ENCODE data around the gene NWD2. TPM values are rescaled to one million over a fixed set of nuclear protein-coding genes. Genes with fewer than 3 reads are reported as not detected.

The NWD2 gene
- total and polyA plus RNA-seq, 9 of the 15 experiments (the other 6 are each of a cell fraction or from before 2014, with no cell fraction given): not detected

GRCh38 chr4:37220685-37221084 lies 23.9 kb upstream of the NWD2 start:
- FAIRE-seq (no peak), ATAC-seq (no peak), DNase-seq (ENCODE audit: extremely low read depth in 1 of 4, low spot score in 3 of 4) (no peak)
- Histone ChIP-seq H3K27me3 (ENCODE audit: control insufficient read depth in 2 of 2, insufficient read depth in 2 of 2, low read length in 2 of 2) (no peaks in the 10 kb centered on the region), H3K4me1 (replicated peaks in 1 of 2; ENCODE audit: control insufficient read depth in 2 of 2, insufficient read depth in 2 of 2, low read length in 2 of 2) (no peaks in the 10 kb centered on the region), H3K36me3 (ENCODE audit: control insufficient read depth, insufficient read depth, low read length) (no peaks in the 10 kb centered on the region), H3K4me2 (ENCODE audit: insufficient read depth, low read length) (no peak overlapping the region), H3K79me2 (ENCODE audit: control insufficient read depth, insufficient read depth, low read length) (no peaks in the 10 kb centered on the region), H2AFZ (ENCODE audit: low read depth, low read length) (no peak overlapping the region), H3K9me3 (replicated peaks; ENCODE audit: control insufficient read depth, insufficient read depth, low read depth, low read length) (no peaks in the 10 kb centered on the region; the same call in 1 of the 2 replicates), H3K9me1 (ENCODE audit: control insufficient read depth, insufficient read depth, low read length) (no peaks in the 10 kb centered on the region), H3K27ac (ENCODE audit: extremely low read depth, low read depth, low read length) (no peak overlapping the region), H3K4me3 (no peak overlapping the region), H3K9ac (ENCODE audit: insufficient read depth in 1 of 2, low read depth in 2 of 2, low read length in 2 of 2) (no peak overlapping the region), H4K20me1 (replicated peaks; ENCODE audit: control insufficient read depth, insufficient read depth, low read length) (no peaks in the 10 kb centered on the region)
- intact Hi-C loops (cut with micrococcal nuclease): no loop called here
- in situ Hi-C loops (cut with MboI): no loop called here
- POLR2A ChIA-PET: no interaction called here
- TF ChIP-seq CHD4 (IDR thresholded peaks at IDR 0.05; ENCODE audit: insufficient read depth, insufficient replicate concordance, low read depth, low read length, poor library complexity, severe bottlenecking): no peak
- TF ChIP-seq CEBPG (CRISPR knock-in tag; IDR thresholded peaks at IDR 0.05): no peak
- no peak for TF ChIP-seq CEBPG (tag; conservative IDR thresholded peaks at IDR 0.05 in 1 of 2, IDR thresholded peaks at IDR 0.05 in 1 of 2)
- TF ChIP-seq HOXB6 (CRISPR knock-in tag; IDR thresholded peaks at IDR 0.05; ENCODE audit: borderline replicate concordance): no peak
- no peak for TF ChIP-seq CBX1 (IDR thresholded peaks at IDR 0.05; ENCODE audit: low read depth)
- TF ChIP-seq CCAR2 (IDR thresholded peaks at IDR 0.05; ENCODE audit: low read depth, low read length): no peak
- no peak for TF ChIP-seq ZNF184 (CRISPR knock-in tag; IDR thresholded peaks at IDR 0.05)
- no peak for TF ChIP-seq CREBBP (IDR thresholded peaks at IDR 0.05; ENCODE audit: low read depth, low read length)
- no peak for TF ChIP-seq ZFP30 (CRISPR knock-in tag; IDR thresholded peaks at IDR 0.05; ENCODE audit: borderline replicate concordance)
- no peak for TF ChIP-seq CCNT2 (IDR thresholded peaks at IDR 0.05; ENCODE audit: borderline replicate concordance, extremely low read depth, insufficient read length, low read depth, low read length)
- no peak for TF ChIP-seq TSC22D4 (tag; IDR thresholded peaks at IDR 0.05)
- TF ChIP-seq TCF3 (CRISPR knock-in tag; IDR thresholded peaks at IDR 0.05): no peak
- no peak for TF ChIP-seq ZNF384 (IDR thresholded peaks at IDR 0.05; ENCODE audit: low read depth, low read length)
- CTCF ChIA-PET (ENCODE audit: low intra/inter-chr PET ratio): no interaction called here
- 0% methylated on average over 3 of the region's 3 CpGs for WGBS (ENCODE audit: insufficient coverage, low coverage, missing lambda C conversion rate)
- no TSS peak for BruUV-seq (replicated peaks)
